NT2/D1 (cell line): ENCODE data around the gene RASSF3.

Experiments used
- YY1 ChIP-seq: IDR thresholded peaks from 2 replicates; pipeline ENCODE4 v1.6.1; 2011; ENCODE audit not compliant: insufficient read length, insufficient read depth
- ZNF274 ChIP-seq: IDR thresholded peaks from 2 replicates; pipeline ENCODE4 v1.6.1; 2011; ENCODE audit warnings: mild to moderate bottlenecking, low read depth, low read length

DNA sequence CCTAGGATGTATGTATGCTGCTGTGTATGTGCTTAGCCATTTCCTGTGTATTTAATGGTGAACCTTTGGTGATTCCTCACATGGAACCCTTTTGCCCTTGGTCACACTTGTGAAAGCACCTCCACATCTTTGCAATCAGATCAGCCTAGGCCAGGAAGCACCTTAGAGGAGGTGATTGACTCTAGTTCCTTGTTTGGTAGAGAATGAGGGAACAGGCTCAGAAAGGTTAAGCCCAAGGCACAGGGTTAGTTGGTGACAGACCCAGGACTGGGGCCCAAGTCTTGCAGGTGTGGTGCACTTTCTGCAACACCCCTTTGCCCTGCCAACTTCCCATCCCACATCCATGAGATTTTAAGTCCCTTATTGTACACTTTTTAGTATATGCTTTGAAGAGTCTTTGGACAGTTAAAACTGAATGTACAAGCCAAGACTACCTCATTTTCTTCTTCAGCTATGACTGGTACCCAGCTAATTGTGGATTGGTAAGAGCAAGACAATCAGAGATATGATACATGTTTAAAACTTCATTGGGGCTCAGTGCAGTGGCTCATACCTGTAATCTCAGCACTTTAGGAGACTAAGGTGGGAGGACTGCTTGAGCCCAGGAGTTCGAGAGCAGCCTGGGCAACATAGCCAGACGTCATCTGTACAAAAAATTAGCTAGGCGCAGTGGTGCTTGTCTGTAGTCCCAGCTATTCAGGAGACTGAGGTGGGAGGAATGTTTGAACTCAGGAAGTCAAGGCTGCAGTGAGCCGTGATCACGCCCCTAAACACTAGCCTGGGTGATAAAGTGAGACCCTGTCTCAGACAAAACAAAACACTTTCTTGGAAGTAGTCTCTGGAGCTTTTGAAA, 71.1 kb downstream of the RASSF3 start:
- TF ChIP-seq ZNF274 (no peak), YY1 (no peak)
